SK-N-SH (cell line): ENCODE results near the gene C10orf120. TPM values are rescaled to one million over a fixed set of nuclear protein-coding genes. Genes with fewer than 3 reads are reported as not detected.

ENCODE experiments used
- CTCF ChIA-PET: fragments of 300-600, 350-600 bp; formaldehyde crosslinking; extraction: SDS; loops from one replicate; lab custom pipeline; 2021; lab: Yijun Ruan, JAX
- POLR2A ChIA-PET: fragments of 350-600 bp; sonication (Branson Sonifier 250); formaldehyde crosslinking; extraction: SDS; loops from one replicate; lab custom pipeline; 2020; ENCODE audit warnings: antibody characterized with exemption, inconsistent platforms; lab: Yijun Ruan, JAX
- DNase-seq: peaks from one replicate; pipeline ENCODE4 v3.0.0; 2012
- H2AFZ ChIP-seq: fragments of 200-600 bp; sonication (generic); 2 replicates; pipeline ENCODE4 v1.8.1; 2016; ENCODE audit warnings: antibody characterized with exemption, mild to moderate bottlenecking, low read depth
- H3F3A ChIP-seq: fragments of 200-600 bp; sonication (generic); replicated peaks from 2 replicates; pipeline ENCODE3; 2016; ENCODE audit warnings: antibody characterized with exemption, mild to moderate bottlenecking; ENCODE audit not compliant: insufficient read depth
- H3K27ac ChIP-seq, 2 experiments: fragments of 200-500 bp in 1 of 2; fragments of 200-600 bp in 1 of 2; sonication (Bioruptor generic) in 1 of 2; sonication (generic), shearing (Covaris generic) in 1 of 2; 2 replicates each; pipeline versions ENCODE4 v1.5.1 to v1.6.1; 2014 to 2016; ENCODE audit warnings: low read depth in 2 of 2, inconsistent platforms in 1 of 2, low read length in 1 of 2, mild to moderate bottlenecking in 1 of 2, mixed read lengths in 1 of 2
- H3K27me3 ChIP-seq: fragments of 200-600 bp; sonication (generic), shearing (Covaris generic); 2 replicates; pipeline ENCODE4 v1.6.1; 2016; ENCODE audit warnings: mixed run types; ENCODE audit not compliant: insufficient read depth
- H3K36me3 ChIP-seq, 2 experiments: fragments of 200-500 bp in 1 of 2; fragments of 200-600 bp in 1 of 2; sonication (Bioruptor generic) in 1 of 2; sonication (generic) in 1 of 2; replicated peaks in 1 of 2; 2 replicates each; pipeline versions ENCODE3 to v1.5.1; 2014 to 2016; ENCODE audit warnings: low read length in 1 of 2, mild to moderate bottlenecking in 1 of 2; ENCODE audit not compliant: insufficient read depth in 2 of 2, control insufficient read depth in 1 of 2
- H3K4me1 ChIP-seq, 2 experiments: fragments of 200-500 bp in 1 of 2; fragments of 200-600 bp in 1 of 2; sonication (Bioruptor generic) in 1 of 2; sonication (generic), shearing (Covaris generic) in 1 of 2; 2 replicates each; pipeline versions ENCODE4 v1.5.1 to v1.6.1; 2014 to 2016; ENCODE audit warnings: low read depth in 1 of 2, low read length in 1 of 2, mixed run types in 1 of 2; ENCODE audit not compliant: insufficient read depth in 2 of 2, control insufficient read depth in 1 of 2
- H3K4me2 ChIP-seq: fragments of 200-600 bp; sonication (generic), shearing (Covaris generic); 2 replicates; pipeline ENCODE4 v1.6.1; 2017; ENCODE audit warnings: mixed run types
- H3K4me3 ChIP-seq, 2 experiments: fragments of 200-500 bp in 1 of 2; fragments of 200-600 bp in 1 of 2; sonication (Bioruptor generic) in 1 of 2; sonication (generic), shearing (Covaris generic) in 1 of 2; 2 replicates each; pipeline versions ENCODE4 v1.5.1 to v1.8.1; 2014 to 2016; ENCODE audit warnings: low read depth in 2 of 2, inconsistent platforms in 1 of 2, low read length in 1 of 2, mild to moderate bottlenecking in 1 of 2, mixed read lengths in 1 of 2, moderate library complexity in 1 of 2
- H3K79me2 ChIP-seq: fragments of 200-600 bp; sonication (generic); 2 replicates; pipeline ENCODE4 v1.8.1; 2017; ENCODE audit warnings: mild to moderate bottlenecking; ENCODE audit not compliant: insufficient read depth
- H3K9ac ChIP-seq: fragments of 200-600 bp; sonication (generic); 2 replicates; pipeline ENCODE4 v1.6.1; 2017; ENCODE audit warnings: mixed run types
- H3K9me2 ChIP-seq: fragments of 200-600 bp; sonication (generic); 2 replicates; pipeline ENCODE4 v1.6.1; 2017; ENCODE audit warnings: mixed run types
- H3K9me3 ChIP-seq: fragments of 200-600 bp; sonication (generic); 2 replicates; pipeline ENCODE4 v1.6.1; 2017; ENCODE audit warnings: mixed run types, mild to moderate bottlenecking, moderate library complexity
- H4K20me1 ChIP-seq: fragments of 200-600 bp; sonication (generic); 2 replicates; pipeline ENCODE4 v1.6.1; 2017; ENCODE audit warnings: mild to moderate bottlenecking, mixed run types; ENCODE audit not compliant: insufficient read depth
- ELF1 ChIP-seq: IDR thresholded peaks from 2 replicates; pipeline ENCODE4 v1.4.0; 2012
- EP300 ChIP-seq, 2 experiments: IDR thresholded peaks; 2 replicates each; pipeline versions ENCODE4 v1.4.0 to v1.6.1; 2012; ENCODE audit warnings: borderline replicate concordance in 1 of 2, low read depth in 1 of 2, low read length in 1 of 2
- EZH2phosphoT487 ChIP-seq: fragments of 200-600 bp; sonication (generic); IDR thresholded peaks from 2 replicates; pipeline ENCODE4 v1.6.1; 2017; ENCODE audit warnings: low read depth, mixed run types, mild to moderate bottlenecking, antibody characterized with exemption, moderate library complexity, borderline replicate concordance
- FOXM1 ChIP-seq: IDR thresholded peaks from 2 replicates; pipeline ENCODE4 v1.4.0; 2012; ENCODE audit warnings: low read depth, mild to moderate bottlenecking
- MEF2A ChIP-seq: IDR thresholded peaks from 2 replicates; pipeline ENCODE4 v1.4.0; 2012; ENCODE audit warnings: low read depth, borderline replicate concordance
- MXI1 ChIP-seq: IDR thresholded peaks from 2 replicates; pipeline ENCODE4 v1.6.1; 2012; ENCODE audit warnings: mild to moderate bottlenecking, low read depth, low read length, improper control_type of control experiment
- POLR2AphosphoS5 ChIP-seq: IDR thresholded peaks from 2 replicates; pipeline ENCODE4 v1.6.1; 2012; ENCODE audit warnings: low read depth, low read length
- RAD21 ChIP-seq: IDR thresholded peaks from 2 replicates; pipeline ENCODE4 v1.6.1; 2012; ENCODE audit warnings: mild to moderate bottlenecking, low read length
- REST ChIP-seq: IDR thresholded peaks from 2 replicates; pipeline ENCODE4 v1.6.1; 2012; ENCODE audit warnings: mild to moderate bottlenecking, low read depth, low read length, moderate library complexity
- RFX5 ChIP-seq: IDR thresholded peaks from 2 replicates; pipeline ENCODE4 v1.6.1; 2012; ENCODE audit warnings: mild to moderate bottlenecking, improper control_type of control experiment, low read length
- RXRA ChIP-seq: IDR thresholded peaks from 2 replicates; pipeline ENCODE4 v1.4.0; 2012; ENCODE audit warnings: low read depth, mild to moderate bottlenecking, borderline replicate concordance
- TEAD4 ChIP-seq: IDR thresholded peaks from 2 replicates; pipeline ENCODE4 v1.4.0; 2012; ENCODE audit warnings: mild to moderate bottlenecking, borderline replicate concordance; ENCODE audit not compliant: insufficient read depth
- USF1 ChIP-seq: IDR thresholded peaks from 2 replicates; pipeline ENCODE4 v1.4.0; 2012; ENCODE audit warnings: low read depth, borderline replicate concordance
- YY1 ChIP-seq: IDR thresholded peaks from 2 replicates; pipeline ENCODE4 v1.4.0; 2012; ENCODE audit warnings: low read depth, mild to moderate bottlenecking
- WGBS: methylation state at CpG from one replicate; pipeline ENCODE4 v1.1.6; 2017; ENCODE audit warnings: low lambda C conversion rate; 5-methylcytosine and 5-hydroxymethylcytosine counted together
- polyA plus RNA-seq, 3 experiments: library from polyadenylated mRNA; depleted of rRNA; stranded (reverse); fragments of >200 nt; gene quantifications; 2 replicates each; pipeline ENCODE4 v1.2.3, GENCODE V29; 2012
- TF ChIP-seq, protein P1 (sequence below): IDR thresholded peaks from 2 replicates; pipeline ENCODE4; 2012
- TF ChIP-seq, protein P2 (sequence below): IDR thresholded peaks from 2 replicates; pipeline ENCODE4 v1.4.0; 2012; ENCODE audit warnings: low read depth

C10orf120 gene
- polyA plus RNA-seq, 1 of the 3 experiments (the other 2 are of a cell fraction): not detected

DNA sequence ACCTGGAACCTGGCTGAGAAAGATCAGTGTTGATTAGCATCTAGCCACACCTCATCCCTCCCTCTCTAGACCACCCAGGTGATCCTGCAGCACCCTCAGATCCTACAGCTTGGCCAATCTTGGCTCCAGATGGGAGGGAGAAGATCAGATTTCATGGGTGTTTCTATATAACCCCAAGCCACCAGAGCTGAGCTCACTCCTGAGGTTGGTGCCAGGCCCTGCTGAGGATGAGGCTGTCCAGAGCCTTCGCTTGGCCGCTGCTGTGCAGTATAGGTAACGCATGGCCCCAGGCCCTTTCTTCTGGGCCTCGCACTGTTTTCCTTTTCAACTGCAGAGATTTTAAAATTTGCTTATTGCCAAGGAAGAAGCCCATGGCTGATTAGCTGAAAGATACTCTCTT is 27.0 kb downstream of the C10orf120 start:
- TF ChIP-seq RFX5 (no peak), YY1 (no peak), TEAD4 (no peak), FOXM1 (no peak), REST (no peak), RXRA (no peak), USF1 (no peak), POLR2AphosphoS5 (no peak), EZH2phosphoT487 (no peak), MXI1 (no peak), ELF1 (no peak), RAD21 (no peak), MEF2A (no peak), EP300 (IDR thresholded peaks at IDR 0.05; ENCODE audit: borderline replicate concordance in 1 of 2, low read depth in 1 of 2, low read length in 1 of 2) (no peak)
- TF ChIP-seq, protein P1, sequence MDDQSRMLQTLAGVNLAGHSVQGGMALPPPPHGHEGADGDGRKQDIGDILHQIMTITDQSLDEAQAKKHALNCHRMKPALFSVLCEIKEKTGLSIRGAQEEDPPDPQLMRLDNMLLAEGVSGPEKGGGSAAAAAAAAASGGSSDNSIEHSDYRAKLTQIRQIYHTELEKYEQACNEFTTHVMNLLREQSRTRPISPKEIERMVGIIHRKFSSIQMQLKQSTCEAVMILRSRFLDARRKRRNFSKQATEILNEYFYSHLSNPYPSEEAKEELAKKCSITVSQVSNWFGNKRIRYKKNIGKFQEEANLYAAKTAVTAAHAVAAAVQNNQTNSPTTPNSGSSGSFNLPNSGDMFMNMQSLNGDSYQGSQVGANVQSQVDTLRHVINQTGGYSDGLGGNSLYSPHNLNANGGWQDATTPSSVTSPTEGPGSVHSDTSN: no peak
- TF ChIP-seq, protein P2, sequence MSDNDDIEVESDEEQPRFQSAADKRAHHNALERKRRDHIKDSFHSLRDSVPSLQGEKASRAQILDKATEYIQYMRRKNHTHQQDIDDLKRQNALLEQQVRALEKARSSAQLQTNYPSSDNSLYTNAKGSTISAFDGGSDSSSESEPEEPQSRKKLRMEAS: no peak
- Histone ChIP-seq H3F3A (no peaks in the 10 kb centered on the region), H3K9me2 (no peaks in the 10 kb centered on the region), H3K79me2 (no peaks in the 10 kb centered on the region), H3K9ac (no peak overlapping the region), H3K4me3 (no peak overlapping the region), H4K20me1 (no peaks in the 10 kb centered on the region), H3K4me1 (peaks cover 0 to 4% of the 10 kb centered on the region in 2 experiments; a peak in 1 of 4 replicates), H2AFZ (no peak overlapping the region), H3K9me3 (no peaks in the 10 kb centered on the region), H3K27ac (no peak overlapping the region), H3K4me2 (no peak overlapping the region), H3K36me3 (no peaks in the 10 kb centered on the region), H3K27me3 (no peaks in the 10 kb centered on the region; the same call in 1 of the 2 replicates)
- POLR2A ChIA-PET: no interaction called here
- no peak for DNase-seq
- WGBS: 42% methylated on average over 4 of the region's 4 CpGs
- CTCF ChIA-PET: interaction anchor here (3.4 to 4.6 kb wide), 2 partner anchors 24 to 31 kb away, joined by 16 to 26 read pairs; no protein-coding TSS in a partner anchor
